ENCODE results near the gene TOR1AIP2.
"Not testable (repeated sequence)": the region's sequence is repeated elsewhere in the genome, so short reads cannot be mapped to it uniquely, and the experiment has no call there.

DNA sequence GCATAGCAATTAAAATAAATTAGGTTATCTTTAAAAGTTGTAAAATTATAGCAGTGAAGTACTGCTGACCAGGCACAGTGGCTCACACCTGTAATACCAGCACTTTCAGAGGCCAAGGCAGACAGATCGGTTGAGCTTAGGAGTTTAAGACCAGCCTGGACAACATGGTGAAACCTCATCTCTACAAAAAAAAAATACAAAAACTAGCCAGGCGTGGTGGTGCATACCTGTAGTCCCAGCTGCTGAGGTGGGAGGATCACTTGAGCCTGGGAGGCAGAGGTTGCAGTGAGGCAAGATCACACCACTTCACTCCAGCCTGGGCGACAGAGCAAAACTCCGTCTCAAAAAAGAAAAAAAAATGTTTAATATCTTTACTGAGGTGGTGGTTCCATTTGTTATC is 21.8 kb downstream of the TOR1AIP2 start:
- TF ChIP-seq, protein P1, sequence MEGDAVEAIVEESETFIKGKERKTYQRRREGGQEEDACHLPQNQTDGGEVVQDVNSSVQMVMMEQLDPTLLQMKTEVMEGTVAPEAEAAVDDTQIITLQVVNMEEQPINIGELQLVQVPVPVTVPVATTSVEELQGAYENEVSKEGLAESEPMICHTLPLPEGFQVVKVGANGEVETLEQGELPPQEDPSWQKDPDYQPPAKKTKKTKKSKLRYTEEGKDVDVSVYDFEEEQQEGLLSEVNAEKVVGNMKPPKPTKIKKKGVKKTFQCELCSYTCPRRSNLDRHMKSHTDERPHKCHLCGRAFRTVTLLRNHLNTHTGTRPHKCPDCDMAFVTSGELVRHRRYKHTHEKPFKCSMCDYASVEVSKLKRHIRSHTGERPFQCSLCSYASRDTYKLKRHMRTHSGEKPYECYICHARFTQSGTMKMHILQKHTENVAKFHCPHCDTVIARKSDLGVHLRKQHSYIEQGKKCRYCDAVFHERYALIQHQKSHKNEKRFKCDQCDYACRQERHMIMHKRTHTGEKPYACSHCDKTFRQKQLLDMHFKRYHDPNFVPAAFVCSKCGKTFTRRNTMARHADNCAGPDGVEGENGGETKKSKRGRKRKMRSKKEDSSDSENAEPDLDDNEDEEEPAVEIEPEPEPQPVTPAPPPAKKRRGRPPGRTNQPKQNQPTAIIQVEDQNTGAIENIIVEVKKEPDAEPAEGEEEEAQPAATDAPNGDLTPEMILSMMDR (IDR thresholded peaks at IDR 0.05; ENCODE audit: control extremely low read depth in 1 of 3, insufficient read depth in 1 of 3, low read depth in 1 of 3, low read length in 3 of 3): not testable (repeated sequence)
- not testable (repeated sequence) for TF ChIP-seq POLR2AphosphoS5 (IDR thresholded peaks at IDR 0.05; ENCODE audit: low read depth, low read length)

All from H1 (cell line).